Stimulated activated CD4-positive, alpha-beta T cell treated with anti-CD3 and anti-CD28 coated beads, Interleukin-12 subunit alpha, Interleukin-12 subunit beta, amount 100 ng/mL, for 48 hours (primary cell): Measurements from ENCODE around the gene ADH5.
"Not testable (repeated sequence)": the region's sequence is repeated elsewhere in the genome, so short reads cannot be mapped to it uniquely, and the experiment has no call there.

Source experiments
- DNase-seq, 3 donors: peaks; one replicate each; pipeline ENCODE4 v3.0.0-alpha.2; 2020; ENCODE audit warnings: low read depth in 2 of 3, low spot score in 1 of 3

Gene ADH5

DNA sequence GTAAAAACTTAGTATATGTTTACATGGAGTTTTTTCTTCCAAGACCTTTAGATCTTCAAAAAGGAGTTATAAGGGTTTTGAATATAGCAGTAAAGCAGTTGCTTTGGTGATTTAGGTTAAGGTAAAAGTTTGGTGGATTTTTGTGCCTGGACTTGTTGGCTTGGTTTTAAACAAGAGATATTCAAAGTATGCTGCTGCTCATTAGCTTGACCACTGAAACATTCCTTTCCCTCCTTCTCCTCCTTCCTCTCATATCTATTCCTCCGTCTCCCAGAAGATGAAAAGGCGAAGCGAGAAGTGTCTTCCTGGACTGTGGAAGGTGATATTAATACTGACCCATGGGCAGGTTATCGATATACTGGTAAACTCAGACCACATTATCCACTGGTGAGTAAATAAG is 54.6 kb downstream of the ADH5 start:
- no peak for DNase-seq

- DNase-seq, result no peak
Observed at GRCh38 chr4:99029852-99030251, 58.7 kb downstream of the ADH5 start.

DNA sequence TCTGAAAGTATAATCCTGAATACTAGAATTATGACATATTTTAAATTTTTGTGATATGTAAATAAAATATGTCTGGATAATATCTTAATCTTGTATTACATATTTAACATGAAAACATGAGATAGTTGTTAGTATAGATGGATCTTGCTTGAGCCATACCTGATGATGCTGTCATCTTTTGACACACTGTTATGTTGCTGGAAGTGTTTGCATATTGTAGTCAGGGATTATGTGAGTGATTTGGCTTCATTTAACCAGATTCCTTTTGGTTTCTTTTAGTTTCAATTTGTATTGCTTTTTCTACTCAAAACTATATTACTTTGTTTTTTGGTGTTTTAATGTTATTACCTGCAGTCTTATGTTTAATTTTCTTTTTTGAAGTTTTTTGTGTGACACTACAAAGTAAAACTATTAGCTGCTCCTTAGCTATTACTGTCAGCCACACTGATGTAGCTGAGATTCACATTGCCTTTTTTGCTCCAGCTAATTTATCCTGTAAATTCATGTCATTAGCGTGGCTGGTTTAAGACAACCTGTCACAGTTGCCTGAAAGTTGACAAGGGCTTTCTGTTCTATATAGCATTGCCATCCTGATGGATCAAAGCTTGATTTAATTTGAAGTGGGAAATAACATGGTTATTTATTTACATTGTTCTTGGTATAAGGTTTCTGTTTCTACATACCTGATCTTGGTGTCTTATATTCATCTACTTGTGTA is 59.4 kb downstream of the ADH5 start:
- no peak for DNase-seq

DNA sequence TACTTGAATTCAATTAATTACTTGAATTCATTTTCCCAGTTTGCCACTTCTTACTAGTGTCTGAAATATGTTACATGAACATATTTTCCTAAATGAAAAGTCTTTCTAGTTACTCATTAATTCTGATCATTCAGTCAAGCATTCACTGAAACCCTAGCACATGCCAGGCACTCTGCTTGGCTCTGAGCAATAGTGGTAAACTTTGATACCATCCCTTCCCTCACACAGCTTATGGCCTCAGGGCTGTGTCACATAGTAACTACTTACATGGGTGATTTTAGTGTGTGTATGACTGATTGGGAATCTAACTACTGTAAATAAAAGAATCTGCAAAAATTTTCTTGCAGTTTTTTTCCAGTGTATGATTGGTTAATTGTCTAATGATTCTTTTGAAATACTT is 60.4 kb downstream of the ADH5 start:
- no peak for DNase-seq

GRCh38 chr4:99027304-99027703 is 61.3 kb downstream of the ADH5 start:
- no peak for DNase-seq

DNA sequence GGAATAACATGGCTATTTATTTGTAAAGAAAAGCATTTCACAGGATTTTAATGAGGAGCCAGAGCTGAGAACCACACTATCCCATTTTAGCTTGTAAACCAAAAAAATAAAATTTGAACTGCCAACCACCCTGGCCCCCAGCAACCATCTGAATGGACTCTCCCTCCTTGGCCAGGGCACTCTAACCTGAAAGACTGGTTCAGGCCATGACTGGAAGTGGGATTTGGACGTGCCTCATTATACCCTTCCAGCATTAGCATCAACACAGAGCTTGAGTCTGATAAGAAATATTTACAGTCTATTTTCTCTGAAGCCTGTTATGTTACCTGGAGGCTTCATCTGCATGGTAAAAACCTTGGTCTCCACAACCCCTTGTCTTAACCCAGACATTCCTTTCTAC is 63.1 kb downstream of the ADH5 start:
- no peak for DNase-seq

GRCh38 chr4:99024481-99025275 is 63.9 kb downstream of the ADH5 start:
- DNase-seq, result no peak

- DNase-seq, result not testable (repeated sequence)
Observed at GRCh38 chr4:99023800-99024251, 64.8 kb downstream of the ADH5 start.

DNA sequence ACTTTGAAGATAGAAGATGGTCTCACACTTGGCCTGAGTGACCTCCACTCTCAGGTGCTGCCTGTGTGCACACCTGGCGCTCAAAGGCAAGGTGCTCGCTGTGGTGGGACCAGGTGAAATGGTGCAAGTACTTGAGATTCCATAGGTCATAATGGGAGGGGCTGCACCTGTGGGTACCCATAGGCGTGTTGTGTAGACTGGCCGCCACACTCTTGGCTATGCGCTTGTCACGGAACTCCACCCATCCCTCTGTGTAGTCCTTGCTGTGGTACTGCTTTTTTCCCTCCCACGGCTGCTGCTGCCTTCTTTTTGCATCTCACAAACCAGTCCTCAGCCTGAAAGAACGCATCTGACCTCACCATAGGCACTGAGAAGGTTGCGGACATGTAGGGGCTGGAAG is 66.0 kb downstream of the ADH5 start:
- no peak for DNase-seq

GRCh38 chr4:99021386-99021785 is 67.2 kb downstream of the ADH5 start:
- no peak for DNase-seq
